Neutrophil (primary cell): Measurements from ENCODE around the gene GTF3C1.
"Not testable (repeated sequence)": the region's sequence is repeated elsewhere in the genome, so short reads cannot be mapped to it uniquely, and the experiment has no call there.

Experiments
- H3K27ac ChIP-seq: fragments of 200-600 bp; sonication (generic); 2 replicates; pipeline ENCODE4 v1.5.1; 2016; ENCODE audit warnings: mild to moderate bottlenecking, moderate library complexity
- H3K27me3 ChIP-seq: fragments of 200-600 bp; sonication (generic); 2 replicates; pipeline ENCODE4 v1.6.0; 2016; ENCODE audit warnings: mild to moderate bottlenecking
- H3K36me3 ChIP-seq: fragments of 200-600 bp; sonication (generic); 2 replicates; pipeline ENCODE4 v1.5.1; 2017
- H3K4me1 ChIP-seq, 2 experiments: fragments of 200-600 bp in 1 of 2; sonication (generic) in 1 of 2; 1 replicate in 1 of 2; 2 replicates in 1 of 2; pipeline versions ENCODE4 v1.5.1 to v1.6.1; 2013 to 2016; ENCODE audit warnings: low read depth in 1 of 2, low read length in 1 of 2, mild to moderate bottlenecking in 1 of 2, moderate library complexity in 1 of 2; ENCODE audit not compliant: control insufficient read depth in 1 of 2, insufficient read depth in 1 of 2
- H3K4me3 ChIP-seq, 2 experiments: fragments of 200-600 bp in 1 of 2; sonication (generic) in 1 of 2; 1 replicate in 1 of 2; 2 replicates in 1 of 2; pipeline ENCODE4 v1.5.1; 2013 to 2016; ENCODE audit warnings: low read depth in 1 of 2, low read length in 1 of 2, mild to moderate bottlenecking in 1 of 2, moderate library complexity in 1 of 2
- H3K9me3 ChIP-seq: fragments of 200-600 bp; sonication (generic); 2 replicates; pipeline ENCODE4 v1.5.1; 2016
- CTCF ChIP-seq: fragments of 200-600 bp; sonication (generic); IDR thresholded peaks from 2 replicates; pipeline ENCODE4 v1.5.1; 2016; ENCODE audit warnings: antibody characterized with exemption

GTF3C1 gene

GRCh38 chr16:27458258-27458657, 91.5 kb downstream of the GTF3C1 start:
- Histone ChIP-seq H3K36me3 (peaks cover 46% of the 10 kb centered on the region), H3K4me3 (no peak overlapping the region), H3K4me1 (no peaks in the 10 kb centered on the region), H3K9me3 (no peaks in the 10 kb centered on the region), H3K27me3 (peaks cover 11% of the 10 kb centered on the region), H3K27ac (no peak overlapping the region)
- no peak for TF ChIP-seq CTCF

GRCh38 chr16:27457605-27457900, 92.2 kb downstream of the GTF3C1 start:
- H3K9me3 ChIP-seq, H3K27ac ChIP-seq, H3K4me1 ChIP-seq, H3K4me3 ChIP-seq: not testable (repeated sequence)
- Histone ChIP-seq H3K27me3 (peaks cover 17% of the 10 kb centered on the region), H3K36me3 (peaks cover 38% of the 10 kb centered on the region)

- Histone ChIP-seq H3K9me3 (no peaks in the 10 kb centered on the region), H3K27ac (no peak overlapping the region), H3K36me3 (peaks cover 20% of the 10 kb centered on the region), H3K4me1 (no peaks in the 10 kb centered on the region), H3K4me3 (no peak overlapping the region), H3K27me3 (peaks cover 32% of the 10 kb centered on the region)
- TF ChIP-seq CTCF: no peak
These were observed 94.0 kb downstream of the GTF3C1 start for GRCh38 chr16:27455700-27456099.

- Histone ChIP-seq H3K4me3 (no peak overlapping the region), H3K9me3 (no peaks in the 10 kb centered on the region), H3K4me1 (no peaks in the 10 kb centered on the region), H3K27me3 (peaks cover 55% of the 10 kb centered on the region), H3K27ac (no peak overlapping the region), H3K36me3 (no peaks in the 10 kb centered on the region)
- TF ChIP-seq CTCF: no peak
These were observed 96.3 kb downstream of the GTF3C1 start for GRCh38 chr16:27453494-27453825.

GRCh38 chr16:27452569-27453493, 96.9 kb downstream of the GTF3C1 start:
- no peaks in the 10 kb centered on the region for H3K9me3 ChIP-seq
- no peaks in the 10 kb centered on the region for H3K36me3 ChIP-seq
- peaks cover 60% of the 10 kb centered on the region for H3K27me3 ChIP-seq
- H3K27ac ChIP-seq: no peak overlapping the region
- H3K4me1 ChIP-seq: no peaks in the 10 kb centered on the region
- H3K4me3 ChIP-seq: no peak overlapping the region
- TF ChIP-seq CTCF: no peak

GRCh38 chr16:27450196-27450549, 99.5 kb downstream of the GTF3C1 start:
- no peak for TF ChIP-seq CTCF
- Histone ChIP-seq H3K9me3 (no peaks in the 10 kb centered on the region), H3K4me1 (no peaks in the 10 kb centered on the region), H3K4me3 (no peak overlapping the region), H3K36me3 (no peaks in the 10 kb centered on the region), H3K27me3 (peaks cover 60% of the 10 kb centered on the region), H3K27ac (no peak overlapping the region)
